GM10266 (cell line): Measurements from ENCODE around the gene SORCS2.

Experiments
- DNase-seq: peaks from one replicate; pipeline ENCODE4 v3.0.0; 2012; ENCODE audit errors: extremely low spot score
- CTCF ChIP-seq: IDR thresholded peaks from 2 replicates; pipeline ENCODE4 v1.5.1; 2012; ENCODE audit warnings: mild to moderate bottlenecking, low read depth; ENCODE audit not compliant: control insufficient read depth, insufficient read depth; ENCODE audit errors: missing control alignments

SORCS2 gene

GRCh38 chr4:7585768-7586167, 393.4 kb downstream of the SORCS2 start:
- DNase-seq = no peak
- no peak for TF ChIP-seq CTCF

GRCh38 chr4:7587433-7588405, 395.4 kb downstream of the SORCS2 start:
- DNase-seq = no peak
- no peak for TF ChIP-seq CTCF

GRCh38 chr4:7590189-7590588, 397.9 kb downstream of the SORCS2 start:
- no peak for TF ChIP-seq CTCF
- DNase-seq = no peak

- no peak for DNase-seq
- no peak for TF ChIP-seq CTCF
These were observed 398.6 kb downstream of the SORCS2 start for GRCh38 chr4:7590899-7591298.

GRCh38 chr4:7591409-7592053, 399.2 kb downstream of the SORCS2 start:
- no peak for TF ChIP-seq CTCF
- DNase-seq = no peak

- DNase-seq = no peak
- TF ChIP-seq CTCF = no peak
These were observed 401.5 kb downstream of the SORCS2 start for GRCh38 chr4:7593646-7594412.
